ENCODE data around the gene SUCLG1.

- no peak for TF ChIP-seq CTCF (IDR thresholded peaks at IDR 0.05; ENCODE audit: poor library complexity)
- TF ChIP-seq EZH2 (IDR thresholded peaks at IDR 0.05; ENCODE audit: borderline replicate concordance): no peak
Measured at GRCh38 chr2:84496386-84496785, 37.3 kb upstream of the SUCLG1 start.
